ENCODE data around the gene CYB5A.

CYB5A gene

DNA sequence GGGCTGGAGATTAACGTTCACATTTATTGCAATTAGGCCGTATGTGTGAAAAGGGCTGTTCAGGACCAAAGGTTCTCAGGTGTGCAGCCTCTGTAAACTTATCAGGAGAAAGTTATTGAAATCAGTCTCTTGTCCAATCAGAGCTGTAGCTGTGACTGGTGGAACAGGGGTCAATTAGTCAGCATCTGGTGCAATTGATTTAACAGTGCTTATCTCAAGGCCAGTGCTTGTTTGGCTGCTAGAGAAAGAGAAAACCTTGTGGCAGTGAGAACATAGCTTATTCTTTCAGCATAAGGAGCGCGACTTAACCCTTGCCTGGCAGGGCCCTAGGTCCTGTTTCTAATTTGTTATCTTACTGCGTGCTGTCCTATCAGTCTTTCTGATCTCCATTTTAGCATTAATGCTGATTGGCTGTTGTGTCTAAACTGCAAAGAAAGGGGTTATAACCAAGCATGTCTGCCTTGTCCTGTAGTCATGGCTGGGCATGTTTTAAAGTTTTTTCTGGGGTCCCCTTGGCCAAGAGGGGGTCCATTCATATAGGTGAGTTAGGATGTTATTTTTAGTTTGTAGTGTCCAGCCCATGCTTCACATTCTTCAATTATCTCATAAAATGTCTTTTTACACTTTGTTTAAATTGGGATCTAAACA, 66.4 kb downstream of the CYB5A start:
- Histone ChIP-seq H3K4me1 (ENCODE audit: control insufficient read depth, insufficient read depth, low read length, poor library complexity, severe bottlenecking) (no peaks in the 10 kb centered on the region), H3K4me3 (ENCODE audit: insufficient read depth, low read depth, low read length, poor library complexity, severe bottlenecking) (no peak overlapping the region), H3K9me3 (ENCODE audit: control insufficient read depth, low read length) (no peaks in the 10 kb centered on the region), H3K27me3 (replicated peaks; ENCODE audit: control insufficient read depth, insufficient read depth, low read length, poor library complexity, severe bottlenecking) (no peaks in the 10 kb centered on the region), H3K36me3 (ENCODE audit: control insufficient read depth, insufficient read depth, low read length) (no peaks in the 10 kb centered on the region), H3K27ac (ENCODE audit: insufficient read depth, low read length, poor library complexity, severe bottlenecking) (no peak overlapping the region)
- DNase-seq = no peak

DNA sequence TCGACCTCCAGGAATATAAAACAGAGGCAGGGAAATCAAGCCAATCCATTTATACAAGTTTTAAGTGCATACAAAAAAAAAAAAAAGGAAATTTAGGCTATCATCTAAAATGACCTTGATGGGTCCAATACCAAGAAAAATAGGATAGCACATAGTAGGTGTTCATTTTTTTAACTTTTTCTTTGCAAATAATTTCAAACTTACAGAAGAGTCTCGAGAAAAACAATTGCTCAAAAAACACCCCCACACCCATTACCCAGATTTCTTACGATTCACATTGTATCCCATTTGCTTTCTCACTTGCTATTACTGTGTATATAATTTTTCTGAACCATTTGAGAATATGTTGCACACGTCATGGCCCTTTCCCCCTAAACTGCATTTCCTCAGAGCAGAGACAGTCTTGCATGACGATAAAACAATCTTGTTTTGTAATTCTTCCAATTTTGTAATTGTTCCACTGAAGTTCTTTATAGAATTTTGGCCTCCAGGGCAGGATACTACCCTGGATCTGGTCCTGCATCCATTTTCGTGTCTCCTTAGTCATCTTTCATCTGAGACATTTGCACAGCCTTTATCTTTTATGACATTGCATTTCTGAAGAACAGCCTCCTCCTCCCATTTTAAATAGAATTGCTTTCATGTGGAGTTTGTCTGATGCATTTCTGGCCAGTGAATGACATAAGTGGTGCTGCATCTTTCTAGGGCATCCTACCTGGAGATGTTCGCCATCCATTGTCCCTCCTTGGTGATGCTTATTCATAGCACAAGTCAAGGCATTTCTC, 68.9 kb downstream of the CYB5A start:
- no peak for DNase-seq
- Histone ChIP-seq H3K27me3 (replicated peaks; ENCODE audit: control insufficient read depth, insufficient read depth, low read length, poor library complexity, severe bottlenecking) (no peaks in the 10 kb centered on the region), H3K4me3 (ENCODE audit: insufficient read depth, low read depth, low read length, poor library complexity, severe bottlenecking) (no peak overlapping the region), H3K9me3 (ENCODE audit: control insufficient read depth, low read length) (no peaks in the 10 kb centered on the region), H3K27ac (ENCODE audit: insufficient read depth, low read length, poor library complexity, severe bottlenecking) (no peak overlapping the region), H3K36me3 (ENCODE audit: control insufficient read depth, insufficient read depth, low read length) (no peaks in the 10 kb centered on the region), H3K4me1 (ENCODE audit: control insufficient read depth, insufficient read depth, low read length, poor library complexity, severe bottlenecking) (no peaks in the 10 kb centered on the region)

DNA sequence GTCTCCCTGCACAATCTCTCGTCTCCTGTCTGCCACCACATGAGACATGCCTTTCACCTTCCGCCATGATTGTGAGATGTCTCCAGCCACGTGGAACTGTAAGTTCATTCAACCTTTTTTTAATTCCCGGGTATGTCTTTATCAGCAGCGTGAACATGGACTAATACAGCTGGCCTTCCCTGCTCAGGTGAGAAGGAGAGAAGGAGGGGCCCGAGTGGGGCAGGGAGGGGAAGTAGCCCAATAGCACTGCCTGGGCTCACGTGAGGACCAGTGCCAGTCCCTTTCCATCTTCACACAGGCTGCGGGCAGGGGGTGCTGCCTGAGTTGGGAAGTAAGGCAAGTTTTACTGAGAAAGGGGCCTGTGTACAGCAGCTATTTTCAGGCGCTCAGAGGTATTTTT, 70.7 kb downstream of the CYB5A start:
- no peaks in the 10 kb centered on the region for H3K4me1 ChIP-seq (ENCODE audit: control insufficient read depth, insufficient read depth, low read length, poor library complexity, severe bottlenecking)
- H3K27me3 ChIP-seq (replicated peaks; ENCODE audit: control insufficient read depth, insufficient read depth, low read length, poor library complexity, severe bottlenecking) = peaks cover under 1% of the 10 kb centered on the region
- no peak overlapping the region for H3K4me3 ChIP-seq (ENCODE audit: insufficient read depth, low read depth, low read length, poor library complexity, severe bottlenecking)
- H3K27ac ChIP-seq (ENCODE audit: insufficient read depth, low read length, poor library complexity, severe bottlenecking) = no peak overlapping the region
- no peaks in the 10 kb centered on the region for H3K9me3 ChIP-seq (ENCODE audit: control insufficient read depth, low read length)
- H3K36me3 ChIP-seq (ENCODE audit: control insufficient read depth, insufficient read depth, low read length) = no peaks in the 10 kb centered on the region
- DNase-seq = no peak

DNA sequence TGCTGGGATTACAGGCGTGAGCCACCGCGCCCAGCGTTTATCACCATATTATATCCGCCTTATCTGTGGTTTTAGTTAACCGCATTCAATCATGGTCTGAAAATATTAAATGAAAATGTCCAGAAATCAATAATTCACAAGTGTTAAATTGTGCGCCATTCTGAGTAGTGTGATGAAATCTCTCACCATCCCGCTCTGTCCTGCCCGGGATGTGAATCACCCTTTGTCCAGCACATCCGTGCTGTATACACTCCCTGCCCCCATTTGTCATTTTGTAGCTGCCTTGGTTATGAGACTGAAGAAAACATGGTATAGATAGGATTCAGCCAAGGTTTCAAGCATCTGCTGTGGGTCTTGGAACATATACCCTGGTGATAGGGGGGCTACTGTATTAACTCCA, 72.7 kb downstream of the CYB5A start:
- no peak for DNase-seq
- H3K36me3 ChIP-seq (ENCODE audit: control insufficient read depth, insufficient read depth, low read length) = no peaks in the 10 kb centered on the region
- peaks cover 2% of the 10 kb centered on the region for H3K27me3 ChIP-seq (replicated peaks; ENCODE audit: control insufficient read depth, insufficient read depth, low read length, poor library complexity, severe bottlenecking)
- H3K9me3 ChIP-seq (ENCODE audit: control insufficient read depth, low read length) = no peaks in the 10 kb centered on the region
- H3K4me3 ChIP-seq (ENCODE audit: insufficient read depth, low read depth, low read length, poor library complexity, severe bottlenecking) = no peak overlapping the region
- no peaks in the 10 kb centered on the region for H3K4me1 ChIP-seq (ENCODE audit: control insufficient read depth, insufficient read depth, low read length, poor library complexity, severe bottlenecking)
- H3K27ac ChIP-seq (ENCODE audit: insufficient read depth, low read length, poor library complexity, severe bottlenecking) = no peak overlapping the region

DNA sequence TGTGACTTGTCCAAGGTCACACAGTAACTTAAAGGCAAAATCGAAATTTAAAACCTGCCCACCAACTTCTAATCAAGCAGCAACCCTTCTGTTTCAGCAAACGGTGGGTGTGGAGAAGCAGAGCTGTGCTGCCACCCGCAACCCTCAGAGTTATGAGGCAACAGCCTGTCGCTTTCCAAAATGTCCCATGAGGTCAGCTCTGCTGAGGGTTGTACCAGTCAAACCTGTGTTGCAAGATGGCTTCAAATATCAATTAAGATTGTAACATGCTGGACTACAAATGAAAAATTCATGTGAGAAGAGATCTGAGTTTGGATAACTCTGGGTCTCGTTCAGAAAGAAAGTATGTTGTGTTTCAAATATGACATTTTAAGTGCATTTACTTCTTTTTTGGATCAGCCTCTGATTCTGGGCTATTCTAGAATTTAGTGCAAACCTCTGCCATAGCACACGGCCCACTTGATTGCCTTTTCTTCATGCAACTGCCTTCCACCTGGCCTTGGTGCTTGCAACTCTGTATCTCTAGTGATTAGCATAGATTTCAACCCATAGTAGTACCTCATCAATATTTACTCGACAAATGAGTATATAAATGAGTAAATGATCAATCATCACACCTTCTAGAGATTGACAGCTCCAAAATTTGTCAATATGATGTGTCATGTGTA, 74.2 kb downstream of the CYB5A start:
- H3K4me1 ChIP-seq (ENCODE audit: control insufficient read depth, insufficient read depth, low read length, poor library complexity, severe bottlenecking) = no peaks in the 10 kb centered on the region
- H3K36me3 ChIP-seq (ENCODE audit: control insufficient read depth, insufficient read depth, low read length) = no peaks in the 10 kb centered on the region
- H3K4me3 ChIP-seq (ENCODE audit: insufficient read depth, low read depth, low read length, poor library complexity, severe bottlenecking) = no peak overlapping the region
- no peak overlapping the region for H3K27ac ChIP-seq (ENCODE audit: insufficient read depth, low read length, poor library complexity, severe bottlenecking)
- H3K27me3 ChIP-seq (replicated peaks; ENCODE audit: control insufficient read depth, insufficient read depth, low read length, poor library complexity, severe bottlenecking) = peaks cover 2% of the 10 kb centered on the region
- DNase-seq = no peak
- no peaks in the 10 kb centered on the region for H3K9me3 ChIP-seq (ENCODE audit: control insufficient read depth, low read length)

DNA sequence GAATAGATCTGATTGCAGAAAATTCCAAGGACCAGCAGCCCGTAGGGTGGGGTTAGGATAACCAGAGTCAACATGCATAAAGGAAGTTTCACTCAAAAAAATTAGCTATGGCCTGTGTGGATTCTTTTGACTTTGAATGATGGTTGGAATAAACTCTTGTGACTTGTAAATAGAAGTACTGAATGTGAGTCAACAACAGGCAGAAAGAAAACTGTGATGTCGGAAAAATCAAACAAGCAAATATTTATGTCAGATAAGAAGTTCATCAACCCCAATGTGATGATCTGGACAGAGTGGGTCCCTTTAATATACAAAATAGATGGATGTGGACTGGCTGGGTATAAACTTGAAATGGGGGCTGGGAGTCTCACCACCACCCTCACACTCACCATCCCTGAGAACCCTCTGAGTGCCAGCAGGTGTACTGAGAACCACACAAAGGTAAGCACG, 75.1 kb downstream of the CYB5A start:
- Histone ChIP-seq H3K27me3 (replicated peaks; ENCODE audit: control insufficient read depth, insufficient read depth, low read length, poor library complexity, severe bottlenecking) (peaks cover 2% of the 10 kb centered on the region), H3K9me3 (ENCODE audit: control insufficient read depth, low read length) (no peaks in the 10 kb centered on the region), H3K27ac (ENCODE audit: insufficient read depth, low read length, poor library complexity, severe bottlenecking) (no peak overlapping the region), H3K4me1 (ENCODE audit: control insufficient read depth, insufficient read depth, low read length, poor library complexity, severe bottlenecking) (no peaks in the 10 kb centered on the region), H3K36me3 (ENCODE audit: control insufficient read depth, insufficient read depth, low read length) (no peaks in the 10 kb centered on the region), H3K4me3 (ENCODE audit: insufficient read depth, low read depth, low read length, poor library complexity, severe bottlenecking) (no peak overlapping the region)
- no peak for DNase-seq

DNA sequence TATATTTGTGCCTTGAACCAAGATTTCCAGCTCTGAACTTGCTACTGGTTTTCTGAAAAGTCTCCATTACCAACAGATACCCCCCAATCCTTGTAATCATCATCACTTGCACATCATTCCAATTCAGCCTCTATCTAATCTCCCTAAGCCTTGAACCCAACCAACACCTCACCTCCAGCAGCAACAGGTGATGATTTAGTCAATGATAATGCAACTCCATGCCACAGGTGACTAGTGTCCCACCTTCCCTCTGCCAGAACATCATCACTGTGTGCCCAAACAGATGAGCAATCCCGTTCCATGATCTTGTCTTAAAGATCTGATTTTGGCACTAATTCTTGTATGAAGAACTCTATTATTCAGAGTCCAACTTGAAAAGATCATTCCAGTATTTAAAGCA, 75.9 kb downstream of the CYB5A start:
- no peak for DNase-seq
- Histone ChIP-seq H3K36me3 (ENCODE audit: control insufficient read depth, insufficient read depth, low read length) (no peaks in the 10 kb centered on the region), H3K27me3 (replicated peaks; ENCODE audit: control insufficient read depth, insufficient read depth, low read length, poor library complexity, severe bottlenecking) (peaks cover 2% of the 10 kb centered on the region), H3K4me3 (ENCODE audit: insufficient read depth, low read depth, low read length, poor library complexity, severe bottlenecking) (no peak overlapping the region), H3K4me1 (ENCODE audit: control insufficient read depth, insufficient read depth, low read length, poor library complexity, severe bottlenecking) (no peaks in the 10 kb centered on the region), H3K27ac (ENCODE audit: insufficient read depth, low read length, poor library complexity, severe bottlenecking) (no peak overlapping the region), H3K9me3 (ENCODE audit: control insufficient read depth, low read length) (no peaks in the 10 kb centered on the region)

DNA sequence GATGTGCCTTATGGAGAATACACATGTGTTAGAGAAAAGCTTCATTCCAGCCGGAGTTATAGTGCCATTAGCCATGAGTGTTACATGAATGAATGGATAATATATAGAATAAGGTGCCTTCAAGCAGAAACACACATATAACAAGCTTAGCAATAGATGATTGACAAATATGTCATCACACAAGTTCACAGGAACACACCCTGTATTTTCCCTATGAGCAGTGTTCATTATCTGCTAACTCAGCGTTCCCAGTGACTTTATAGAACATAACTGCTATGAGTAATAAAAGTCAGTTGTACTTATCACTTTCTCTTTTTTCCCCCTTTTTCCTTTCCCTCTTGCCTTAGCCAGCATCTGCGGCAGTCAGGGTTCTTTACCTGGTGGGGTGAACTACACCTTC, 78.3 kb downstream of the CYB5A start:
- H3K4me3 ChIP-seq (ENCODE audit: insufficient read depth, low read depth, low read length, poor library complexity, severe bottlenecking) = no peak overlapping the region
- no peaks in the 10 kb centered on the region for H3K36me3 ChIP-seq (ENCODE audit: control insufficient read depth, insufficient read depth, low read length)
- no peaks in the 10 kb centered on the region for H3K9me3 ChIP-seq (ENCODE audit: control insufficient read depth, low read length)
- H3K4me1 ChIP-seq (ENCODE audit: control insufficient read depth, insufficient read depth, low read length, poor library complexity, severe bottlenecking) = no peaks in the 10 kb centered on the region
- H3K27me3 ChIP-seq (replicated peaks; ENCODE audit: control insufficient read depth, insufficient read depth, low read length, poor library complexity, severe bottlenecking) = peaks cover 2% of the 10 kb centered on the region
- no peak for DNase-seq
- no peak overlapping the region for H3K27ac ChIP-seq (ENCODE audit: insufficient read depth, low read length, poor library complexity, severe bottlenecking)

DNA sequence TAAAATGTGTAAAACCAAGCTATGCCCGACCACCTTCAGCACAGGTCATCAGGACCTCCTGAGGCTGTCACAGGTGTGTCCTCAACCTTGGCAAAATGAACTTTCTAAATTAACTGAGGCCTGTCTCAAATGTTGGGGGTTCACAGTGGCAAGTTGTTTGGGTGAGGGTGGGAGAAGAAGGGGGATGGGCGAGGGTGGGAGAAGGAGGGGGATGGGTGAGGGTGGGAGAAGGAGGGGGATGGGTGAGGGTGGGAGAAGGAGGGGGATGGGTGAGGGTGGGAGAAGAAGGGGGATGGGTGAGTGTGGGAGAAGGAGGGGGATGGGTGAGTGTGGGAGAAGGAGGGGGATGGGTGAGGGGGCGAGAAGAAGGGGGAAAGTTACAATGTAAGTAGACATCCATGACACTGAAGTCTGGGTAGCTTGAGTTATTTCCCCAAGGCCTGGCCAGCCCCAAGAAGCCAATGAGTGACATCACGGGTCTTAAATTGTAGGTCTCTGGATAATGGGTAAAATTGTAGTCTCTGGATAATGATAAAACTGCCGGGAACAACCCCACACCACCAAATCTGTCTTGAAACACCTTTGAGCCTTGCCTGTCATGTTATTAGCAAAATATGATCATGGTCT, 87.1 kb downstream of the CYB5A start:
- Histone ChIP-seq H3K9me3 (ENCODE audit: control insufficient read depth, low read length) (no peaks in the 10 kb centered on the region), H3K4me1 (ENCODE audit: control insufficient read depth, insufficient read depth, low read length, poor library complexity, severe bottlenecking) (no peaks in the 10 kb centered on the region), H3K27ac (ENCODE audit: insufficient read depth, low read length, poor library complexity, severe bottlenecking) (no peak overlapping the region), H3K4me3 (ENCODE audit: insufficient read depth, low read depth, low read length, poor library complexity, severe bottlenecking) (no peak overlapping the region), H3K36me3 (ENCODE audit: control insufficient read depth, insufficient read depth, low read length) (no peaks in the 10 kb centered on the region), H3K27me3 (replicated peaks; ENCODE audit: control insufficient read depth, insufficient read depth, low read length, poor library complexity, severe bottlenecking) (no peaks in the 10 kb centered on the region)
- peak in 1 of 3 donors; percentile 9 for DNase-seq

DNA sequence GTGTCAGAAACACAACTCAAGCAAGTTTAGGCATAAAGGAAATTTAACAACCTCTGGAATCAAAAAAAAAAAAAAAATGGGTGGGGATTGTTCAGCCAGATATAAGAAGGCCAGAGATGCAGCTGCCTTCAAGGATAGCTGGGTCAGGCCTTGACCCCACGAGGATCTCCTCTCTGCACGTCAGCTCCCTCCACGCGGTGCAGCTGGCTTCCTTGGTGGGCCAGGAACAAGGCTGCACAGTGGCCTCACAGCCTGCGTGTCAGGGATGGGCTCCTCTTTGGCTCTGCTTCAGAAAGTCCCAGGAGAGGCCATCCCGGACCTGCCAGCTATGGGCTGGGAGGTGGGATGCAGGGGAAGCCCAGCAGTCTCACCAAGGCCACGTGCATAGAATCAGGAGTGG, 88.0 kb downstream of the CYB5A start:
- H3K27me3 ChIP-seq (replicated peaks; ENCODE audit: control insufficient read depth, insufficient read depth, low read length, poor library complexity, severe bottlenecking) = no peaks in the 10 kb centered on the region
- H3K27ac ChIP-seq (ENCODE audit: insufficient read depth, low read length, poor library complexity, severe bottlenecking) = no peak overlapping the region
- DNase-seq = no peak
- no peaks in the 10 kb centered on the region for H3K9me3 ChIP-seq (ENCODE audit: control insufficient read depth, low read length)
- H3K4me3 ChIP-seq (ENCODE audit: insufficient read depth, low read depth, low read length, poor library complexity, severe bottlenecking) = no peak overlapping the region
- H3K36me3 ChIP-seq (ENCODE audit: control insufficient read depth, insufficient read depth, low read length) = no peaks in the 10 kb centered on the region
- H3K4me1 ChIP-seq (ENCODE audit: control insufficient read depth, insufficient read depth, low read length, poor library complexity, severe bottlenecking) = no peaks in the 10 kb centered on the region

All from effector memory CD4-positive, alpha-beta T cell (primary cell).